IPS-15b (cell line): Measurements from ENCODE around the gene LATS2.
"Not testable (repeated sequence)": the region's sequence is repeated elsewhere in the genome, so short reads cannot be mapped to it uniquely, and the experiment has no call there.

Experiments
- H3K27me3 ChIP-seq: one replicate; pipeline ENCODE4 v1.6.1; 2013; ENCODE audit warnings: low read length; ENCODE audit not compliant: control insufficient read depth, insufficient read depth
- H3K36me3 ChIP-seq: one replicate; pipeline ENCODE4 v1.6.1; 2013; ENCODE audit warnings: low read length; ENCODE audit not compliant: control insufficient read depth, insufficient read depth
- H3K4me1 ChIP-seq: one replicate; pipeline ENCODE4 v1.6.1; 2013; ENCODE audit warnings: mild to moderate bottlenecking, low read length; ENCODE audit not compliant: control insufficient read depth, insufficient read depth
- H3K4me3 ChIP-seq: one replicate; pipeline ENCODE4 v1.5.1; 2013; ENCODE audit warnings: low read depth, low read length
- H3K9ac ChIP-seq: one replicate; pipeline ENCODE4 v1.6.1; 2013; ENCODE audit warnings: low read depth, mild to moderate bottlenecking, low read length
- H3K9me3 ChIP-seq: one replicate; pipeline ENCODE4 v1.6.1; 2013; ENCODE audit warnings: mild to moderate bottlenecking, low read length; ENCODE audit not compliant: control insufficient read depth, insufficient read depth

Gene LATS2

GRCh38 chr13:20938302-20938701 is 123.1 kb downstream of the LATS2 start:
- Histone ChIP-seq H3K9me3 (no peaks in the 10 kb centered on the region), H3K4me1 (peaks cover 2% of the 10 kb centered on the region), H3K9ac (no peak overlapping the region), H3K36me3 (no peaks in the 10 kb centered on the region), H3K4me3 (no peak overlapping the region), H3K27me3 (no peaks in the 10 kb centered on the region)

GRCh38 chr13:20927596-20928257 is 133.7 kb downstream of the LATS2 start:
- no peaks in the 10 kb centered on the region for H3K4me1 ChIP-seq
- no peak overlapping the region for H3K4me3 ChIP-seq
- H3K27me3 ChIP-seq, result no peaks in the 10 kb centered on the region
- H3K9ac ChIP-seq, result no peak overlapping the region
- H3K9me3 ChIP-seq, result no peaks in the 10 kb centered on the region
- no peaks in the 10 kb centered on the region for H3K36me3 ChIP-seq

GRCh38 chr13:20925395-20925790 is 136.0 kb downstream of the LATS2 start:
- not testable (repeated sequence) for H3K9ac ChIP-seq, H3K4me3 ChIP-seq, H3K4me1 ChIP-seq, H3K9me3 ChIP-seq, H3K36me3 ChIP-seq, H3K27me3 ChIP-seq

- no peaks in the 10 kb centered on the region for H3K9me3 ChIP-seq
- no peaks in the 10 kb centered on the region for H3K27me3 ChIP-seq
- H3K4me3 ChIP-seq, result no peak overlapping the region
- H3K4me1 ChIP-seq, result no peaks in the 10 kb centered on the region
- H3K36me3 ChIP-seq, result no peaks in the 10 kb centered on the region
- H3K9ac ChIP-seq, result no peak overlapping the region
Measured at GRCh38 chr13:20924758-20925394, 136.5 kb downstream of the LATS2 start.

- H3K4me3 ChIP-seq, result no peak overlapping the region
- H3K36me3 ChIP-seq, result no peaks in the 10 kb centered on the region
- no peaks in the 10 kb centered on the region for H3K27me3 ChIP-seq
- no peaks in the 10 kb centered on the region for H3K4me1 ChIP-seq
- H3K9me3 ChIP-seq, result no peaks in the 10 kb centered on the region
- no peak overlapping the region for H3K9ac ChIP-seq
Measured at GRCh38 chr13:20923272-20923671, 138.1 kb downstream of the LATS2 start.
